IMR-90 (cell line): ENCODE measurements around the gene CFAP300. TPM values are rescaled to one million over a fixed set of nuclear protein-coding genes. Genes with fewer than 3 reads are reported as not detected.

ENCODE experiments used
- ATAC-seq: fragments of 200-7000 bp; cut with Tn5 transposase; 2 replicates; pipeline ENCODE4 v1.9.1; 2020; ENCODE audit warnings: low read depth, mild to moderate bottlenecking, moderate library complexity
- BruUV-seq: library from RNA; stranded (reverse); fragments of 400-500 nt; replicated peaks from 2 replicates; lab custom pipeline; 2021; lab: Mats Ljungman, UMichigan
- CTCF ChIA-PET: fragments of 300-600 bp; formaldehyde crosslinking; extraction: SDS; loops from one replicate; lab custom pipeline; 2021; ENCODE audit warnings: antibody characterized with exemption; lab: Yijun Ruan, JAX
- POLR2A ChIA-PET: fragments of 300-600 bp; sonication (Branson Sonifier 250); formaldehyde crosslinking; loops from one replicate; lab custom pipeline; 2022; ENCODE audit warnings: antibody characterized with exemption; ENCODE audit not compliant: unreplicated experiment; lab: Charles Lee
- DNase-seq: peaks from one replicate; pipeline ENCODE4 v3.0.0; 2013
- H2AFZ ChIP-seq: replicated peaks from 2 replicates; pipeline ENCODE3; 2013; ENCODE audit warnings: low read length, mild to moderate bottlenecking; ENCODE audit not compliant: poor library complexity
- H2AK5ac ChIP-seq: 2 replicates; pipeline ENCODE4 v1.6.1; 2013; ENCODE audit warnings: low read depth, low read length, inconsistent platforms
- H2AK9ac ChIP-seq: replicated peaks from 2 replicates; pipeline ENCODE3; 2013; ENCODE audit warnings: mild to moderate bottlenecking, low read depth, low read length, moderate library complexity; ENCODE audit not compliant: poor library complexity
- H2BK120ac ChIP-seq: 2 replicates; pipeline ENCODE4 v1.6.1; 2013; ENCODE audit warnings: low read depth, low read length, inconsistent platforms
- H2BK15ac ChIP-seq: 3 replicates; pipeline ENCODE4 v1.6.1; 2013; ENCODE audit warnings: low read depth, low read length, inconsistent platforms
- H2BK20ac ChIP-seq: 2 replicates; pipeline ENCODE4 v1.6.1; 2013; ENCODE audit warnings: low read depth, mild to moderate bottlenecking, inconsistent platforms, low read length, moderate library complexity
- H2BK5ac ChIP-seq: 2 replicates; pipeline ENCODE4 v1.6.1; 2013; ENCODE audit warnings: mild to moderate bottlenecking, low read depth, low read length, inconsistent platforms; ENCODE audit not compliant: poor library complexity, severe bottlenecking
- H3K14ac ChIP-seq: replicated peaks from 2 replicates; pipeline ENCODE4 v1.6.1; 2013; ENCODE audit warnings: low read depth, low read length, inconsistent platforms
- H3K18ac ChIP-seq: 2 replicates; pipeline ENCODE4 v1.6.1; 2013; ENCODE audit warnings: low read depth, low read length, control low read depth
- H3K23ac ChIP-seq: 2 replicates; pipeline ENCODE4 v1.6.1; 2013; ENCODE audit warnings: low read depth, low read length, inconsistent platforms
- H3K27ac ChIP-seq: 2 replicates; pipeline ENCODE4 v1.5.1; 2013; ENCODE audit warnings: mild to moderate bottlenecking, control low read depth, low read length; ENCODE audit not compliant: insufficient read depth
- H3K27me3 ChIP-seq: 2 replicates; pipeline ENCODE4 v1.6.1; 2013; ENCODE audit warnings: low read length; ENCODE audit not compliant: control insufficient read depth, insufficient read depth
- H3K36me3 ChIP-seq: 2 replicates; pipeline ENCODE4 v1.6.1; 2013; ENCODE audit warnings: low read length, mixed read lengths; ENCODE audit not compliant: control insufficient read depth, insufficient read depth
- H3K4ac ChIP-seq: 2 replicates; pipeline ENCODE4 v1.6.1; 2013; ENCODE audit warnings: low read depth, low read length, inconsistent platforms
- H3K4me1 ChIP-seq: 2 replicates; pipeline ENCODE4 v1.6.1; 2013; ENCODE audit warnings: low read length, mixed read lengths; ENCODE audit not compliant: control insufficient read depth, insufficient read depth
- H3K4me2 ChIP-seq: 2 replicates; pipeline ENCODE4 v1.6.1; 2013; ENCODE audit warnings: low read depth, mild to moderate bottlenecking, control low read depth, low read length, moderate library complexity
- H3K4me3 ChIP-seq: 2 replicates; pipeline ENCODE4 v1.5.1; 2013; ENCODE audit warnings: low read depth, mild to moderate bottlenecking, control low read depth, low read length, moderate library complexity; ENCODE audit not compliant: insufficient read depth
- H3K56ac ChIP-seq: 2 replicates; pipeline ENCODE4 v1.6.1; 2013; ENCODE audit warnings: low read length, inconsistent platforms; ENCODE audit not compliant: insufficient read depth; ENCODE audit errors: extremely low read depth
- H3K79me1 ChIP-seq, 2 experiments: 2 replicates each; pipeline ENCODE4 v1.6.1; 2013; ENCODE audit warnings: low read length in 2 of 2, inconsistent platforms in 1 of 2, low read depth in 1 of 2
- H3K9ac ChIP-seq: 2 replicates; pipeline ENCODE4 v1.6.1; 2013; ENCODE audit warnings: low read depth, low read length, control low read depth
- H3K9me1 ChIP-seq: 2 replicates; pipeline ENCODE4 v1.6.1; 2013; ENCODE audit warnings: low read length, inconsistent platforms; ENCODE audit not compliant: insufficient read depth
- H3K9me3 ChIP-seq: 2 replicates; pipeline ENCODE4 v1.6.1; 2013; ENCODE audit warnings: low read length; ENCODE audit not compliant: control insufficient read depth, insufficient read depth
- H4K20me1 ChIP-seq: 2 replicates; pipeline ENCODE4 v1.6.1; 2013; ENCODE audit warnings: low read length, inconsistent platforms; ENCODE audit not compliant: insufficient read depth
- H4K5ac ChIP-seq: 2 replicates; pipeline ENCODE4 v1.6.1; 2013; ENCODE audit warnings: mild to moderate bottlenecking, low read depth, low read length, control low read depth
- H4K8ac ChIP-seq, 2 experiments: 2 replicates each; pipeline ENCODE4 v1.6.1; 2013; ENCODE audit warnings: low read depth in 2 of 2, low read length in 2 of 2, control low read depth in 1 of 2, inconsistent platforms in 1 of 2
- H4K91ac ChIP-seq: 2 replicates; pipeline ENCODE4 v1.6.1; 2013; ENCODE audit warnings: low read depth, low read length, inconsistent platforms; ENCODE audit not compliant: insufficient read depth
- BHLHE40 ChIP-seq: fragments of 150-350 bp; IDR thresholded peaks from 2 replicates; pipeline ENCODE4 v1.6.1; 2016; ENCODE audit warnings: mild to moderate bottlenecking, low read depth, low read length
- CEBPB ChIP-seq: IDR thresholded peaks from 2 replicates; pipeline ENCODE4 v1.6.1; 2012; ENCODE audit warnings: low read depth, low read length, improper control_type of control experiment
- CHD1 ChIP-seq: IDR thresholded peaks from 2 replicates; pipeline ENCODE4 v1.6.1; 2012; ENCODE audit warnings: low read depth, low read length, improper control_type of control experiment
- CTCF ChIP-seq: conservative IDR thresholded peaks from 2 replicates; pipeline ENCODE4 v1.5.1; 2012; ENCODE audit warnings: mild to moderate bottlenecking, low read depth, low read length, improper control_type of control experiment
- ELK1 ChIP-seq: fragments of 150-350 bp; IDR thresholded peaks from 2 replicates; pipeline ENCODE4 v1.6.1; 2016; ENCODE audit warnings: low read depth, mild to moderate bottlenecking, low read length, moderate library complexity, borderline replicate concordance
- FOS ChIP-seq: fragments of 150-350 bp; IDR thresholded peaks from 2 replicates; pipeline ENCODE4 v1.6.1; 2016; ENCODE audit warnings: low read depth, low read length
- MAFK ChIP-seq: IDR thresholded peaks from 2 replicates; pipeline ENCODE4 v1.6.1; 2012; ENCODE audit warnings: low read depth, low read length, improper control_type of control experiment
- MAZ ChIP-seq: IDR thresholded peaks from 2 replicates; pipeline ENCODE4 v1.6.1; 2012; ENCODE audit warnings: low read depth, mild to moderate bottlenecking, low read length, improper control_type of control experiment, moderate library complexity, borderline replicate concordance
- MXI1 ChIP-seq: IDR thresholded peaks from 2 replicates; pipeline ENCODE4 v1.6.1; 2012; ENCODE audit warnings: low read depth, mild to moderate bottlenecking, low read length, moderate library complexity, borderline replicate concordance
- NFE2L2 ChIP-seq: fragments of 150-350 bp; IDR thresholded peaks from 2 replicates; pipeline ENCODE4 v1.6.1; 2016; ENCODE audit warnings: low read depth, mild to moderate bottlenecking, low read length
- POLR2A ChIP-seq: IDR thresholded peaks from 2 replicates; pipeline ENCODE4 v1.6.1; 2012; ENCODE audit warnings: mild to moderate bottlenecking, low read depth, low read length
- RAD21 ChIP-seq: IDR thresholded peaks from 2 replicates; pipeline ENCODE4 v1.6.1; 2012; ENCODE audit warnings: low read length, improper control_type of control experiment
- RCOR1 ChIP-seq: IDR thresholded peaks from 2 replicates; pipeline ENCODE4 v1.6.1; 2012; ENCODE audit warnings: mild to moderate bottlenecking, low read length, improper control_type of control experiment; ENCODE audit not compliant: insufficient replicate concordance
- RFX5 ChIP-seq: IDR thresholded peaks from 2 replicates; pipeline ENCODE4 v1.8.0; 2012; ENCODE audit warnings: low read depth, mild to moderate bottlenecking, low read length, moderate library complexity
- SMC3 ChIP-seq: fragments of 150-350 bp; IDR thresholded peaks from 2 replicates; pipeline ENCODE4 v1.6.1; 2016; ENCODE audit warnings: low read depth, mild to moderate bottlenecking, antibody characterized with exemption, low read length, moderate library complexity
- WGBS, 2 experiments: methylation state at CpG; one replicate each; pipeline versions ENCODE4 v1.1.5 to v1.1.7; 2013; ENCODE audit warnings: missing lambda C conversion rate in 2 of 2; ENCODE audit not compliant: insufficient read length in 1 of 2; ENCODE audit errors: extremely low coverage in 2 of 2; 5-methylcytosine and 5-hydroxymethylcytosine counted together
- dilution Hi-C: fragments of 300-500 bp; cut with HindIII; formaldehyde crosslinking; loops from one replicate; pipeline ENCODE4 v1.14.3; 2018; ENCODE audit warnings: low sequenced_read_pairs; ENCODE audit not compliant: unreplicated experiment
- in situ Hi-C: fragments of 300-500 bp; cut with MboI; formaldehyde crosslinking; loops from 3 replicates; pipeline ENCODE4 v1.14.3; 2019; ENCODE audit warnings: low sequenced_read_pairs, inconsistent platforms, mixed read lengths
- intact Hi-C: fragments of 100-400 bp; cut with micrococcal nuclease; formaldehyde crosslinking; loops from 2 replicates; pipeline ENCODE4 v1.10.0; 2022
- polyA plus RNA-seq, 3 experiments: library from polyadenylated mRNA; depleted of rRNA; stranded (reverse); fragments of >200 nt; gene quantifications; 2 replicates each; pipeline ENCODE4 v1.2.3, GENCODE V29; 2012; ENCODE audit warnings: low replicate concordance in 1 of 3
- total RNA-seq: library from RNA; depleted of rRNA; stranded (reverse); fragments of >200 nt; gene quantifications from 2 replicates; pipeline ENCODE4 v1.2.3, GENCODE V29; 2012
- TF ChIP-seq, protein P1 (sequence below): fragments of 150-350 bp; IDR thresholded peaks from 2 replicates; pipeline ENCODE4 v1.6.1; 2017; ENCODE audit warnings: mild to moderate bottlenecking, antibody characterized with exemption, low read length, low read depth

The CFAP300 gene
- total and polyA plus RNA-seq, 2 of the 4 experiments (the other 2 are of a cell fraction): 0.90 to 1.8 TPM

DNA sequence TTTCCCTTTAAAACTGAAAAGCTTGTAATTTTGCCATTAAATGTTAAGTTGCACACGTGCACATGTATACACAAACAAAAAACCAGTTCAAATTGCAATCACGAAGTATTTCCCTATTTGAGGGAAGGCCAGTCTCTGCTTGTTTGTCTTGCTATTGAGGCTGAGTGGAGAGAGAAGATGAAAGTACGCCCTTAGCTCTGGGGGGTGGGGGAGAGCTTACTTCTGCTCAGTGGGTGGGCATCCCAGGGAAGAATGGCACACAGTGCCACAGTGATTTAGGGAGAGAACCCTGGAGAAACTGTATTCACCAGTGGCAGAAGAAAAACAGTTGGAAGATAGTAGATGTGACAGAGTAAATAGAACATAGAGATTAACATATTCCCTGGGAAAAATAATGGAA, 71.7 kb downstream of the CFAP300 start:
- peaks cover 6% of the 10 kb centered on the region for H3K36me3 ChIP-seq
- H3K9me3 ChIP-seq: no peaks in the 10 kb centered on the region
- H4K5ac ChIP-seq: peak overlapping the region; percentile 4; the same call in 1 of the 2 replicates
- no TSS peak for BruUV-seq
- no peaks in the 10 kb centered on the region for H3K27me3 ChIP-seq
- H2BK20ac ChIP-seq: no peak overlapping the region
- H2AFZ ChIP-seq: no peak overlapping the region
- H2AK5ac ChIP-seq: 0 out of 2 replicates have a peak overlapping the region, but pooled peaks have one; percentile 49
- H2BK15ac ChIP-seq: peak overlapping the region; percentile 46; the same call in 1 of the 3 replicates
- H4K8ac ChIP-seq: peak overlapping the region in 1 of 2 experiments; percentile 57; a peak in 2 of 4 replicates
- 0 out of 2 replicates have a peak overlapping the region, but pooled peaks have one; percentile 16 for H3K14ac ChIP-seq
- H3K4me1 ChIP-seq: peaks cover 26% of the 10 kb centered on the region
- in situ Hi-C loops (no loop called here), intact Hi-C loops (no loop called here), dilution Hi-C loops (no loop called here)
- H3K9ac ChIP-seq: no peak overlapping the region
- POLR2A ChIA-PET: no interaction called here
- no peak overlapping the region for H2AK9ac ChIP-seq
- H3K27ac ChIP-seq: peak overlapping the region; percentile 57
- 50% methylated on average over 1 of the region's 3 CpGs; no CpG with 5 or more reads in 1 of the 2 experiments for WGBS, 2 experiments
- H3K79me1 ChIP-seq: peaks cover 0 to 32% of the 10 kb centered on the region in 2 experiments; a peak in 2 of 4 replicates
- H3K56ac ChIP-seq: no peak overlapping the region
- no peak overlapping the region for H3K4me3 ChIP-seq
- TF ChIP-seq RFX5: no peak
- no peak for TF ChIP-seq MAFK
- no peak for TF ChIP-seq BHLHE40
- no peak for TF ChIP-seq FOS
- no peak for TF ChIP-seq POLR2A
- TF ChIP-seq CEBPB: no peak
- TF ChIP-seq CTCF: no peak
- TF ChIP-seq ELK1: no peak
- no peak for TF ChIP-seq MAZ
- TF ChIP-seq MXI1: no peak
- TF ChIP-seq SMC3: no peak
- TF ChIP-seq, protein P1, sequence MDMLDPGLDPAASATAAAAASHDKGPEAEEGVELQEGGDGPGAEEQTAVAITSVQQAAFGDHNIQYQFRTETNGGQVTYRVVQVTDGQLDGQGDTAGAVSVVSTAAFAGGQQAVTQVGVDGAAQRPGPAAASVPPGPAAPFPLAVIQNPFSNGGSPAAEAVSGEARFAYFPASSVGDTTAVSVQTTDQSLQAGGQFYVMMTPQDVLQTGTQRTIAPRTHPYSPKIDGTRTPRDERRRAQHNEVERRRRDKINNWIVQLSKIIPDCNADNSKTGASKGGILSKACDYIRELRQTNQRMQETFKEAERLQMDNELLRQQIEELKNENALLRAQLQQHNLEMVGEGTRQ: no peak
- no peak for TF ChIP-seq RCOR1
- TF ChIP-seq RAD21: no peak
- no peak for TF ChIP-seq CHD1
- TF ChIP-seq NFE2L2: no peak
- no peak overlapping the region for H4K91ac ChIP-seq
- peak overlapping the region; percentile 1; the same call in 1 of the 2 replicates for H3K18ac ChIP-seq
- DNase-seq: no peak
- H3K23ac ChIP-seq: peak overlapping the region; percentile 86; the same call in 1 of the 2 replicates
- H3K9me1 ChIP-seq: peaks cover 11% of the 10 kb centered on the region
- no peak overlapping the region for H3K4ac ChIP-seq
- no peak for ATAC-seq
- CTCF ChIA-PET: interaction anchor here (0.7 to 1.5 kb wide), 2 partner anchors 21 to 727 kb away, joined by 3 to 5 read pairs; no protein-coding TSS in a partner anchor
- peak overlapping the region; percentile 73 for H2BK5ac ChIP-seq
- H2BK120ac ChIP-seq: no peak overlapping the region
- H3K4me2 ChIP-seq: peak overlapping the region; percentile 55
- peaks cover 52% of the 10 kb centered on the region for H4K20me1 ChIP-seq
